ENCODE results near the gene UBAC1.

The UBAC1 gene

GRCh38 chr9:135979547-135980166, 18.5 kb upstream of the UBAC1 start:
- no peak overlapping the region for H3K4me3 ChIP-seq (replicated peaks; ENCODE audit: insufficient read depth, low read length)
- no peak for DNase-seq (ENCODE audit: low read depth in 1 of 2, low spot score in 1 of 2)
- peaks cover 12% of the 10 kb centered on the region for H3K27me3 ChIP-seq (ENCODE audit: insufficient read depth, poor library complexity, severe bottlenecking)
- H3K27ac ChIP-seq (replicated peaks) = no peak overlapping the region
- TF ChIP-seq SPI1 (IDR thresholded peaks at IDR 0.05; ENCODE audit: borderline replicate concordance, low read depth) (no peak), REST (IDR thresholded peaks at IDR 0.05; ENCODE audit: insufficient replicate concordance, low read depth) (no peak), CTCF (IDR thresholded peaks at IDR 0.05; ENCODE audit: insufficient read depth, low read length) (no peak), GABPA (IDR thresholded peaks at IDR 0.05; ENCODE audit: low read depth) (no peak), POLR2AphosphoS5 (IDR thresholded peaks at IDR 0.05; ENCODE audit: low read depth) (no peak)

GRCh38 chr9:135978642-135979546, 17.7 kb upstream of the UBAC1 start:
- no peak for DNase-seq (ENCODE audit: low read depth in 1 of 2, low spot score in 1 of 2)
- Histone ChIP-seq H3K27me3 (ENCODE audit: insufficient read depth, poor library complexity, severe bottlenecking) (peaks cover 10% of the 10 kb centered on the region), H3K27ac (replicated peaks) (no peak overlapping the region), H3K4me3 (replicated peaks; ENCODE audit: insufficient read depth, low read length) (no peak overlapping the region)
- TF ChIP-seq CTCF (IDR thresholded peaks at IDR 0.05; ENCODE audit: insufficient read depth, low read length) (no peak), POLR2AphosphoS5 (IDR thresholded peaks at IDR 0.05; ENCODE audit: low read depth) (no peak), GABPA (IDR thresholded peaks at IDR 0.05; ENCODE audit: low read depth) (no peak), REST (IDR thresholded peaks at IDR 0.05; ENCODE audit: insufficient replicate concordance, low read depth) (no peak), SPI1 (IDR thresholded peaks at IDR 0.05; ENCODE audit: borderline replicate concordance, low read depth) (no peak)

GRCh38 chr9:135976944-135977343, 15.8 kb upstream of the UBAC1 start:
- DNase-seq (ENCODE audit: low read depth in 1 of 2, low spot score in 1 of 2) = no peak
- H3K4me3 ChIP-seq (replicated peaks; ENCODE audit: insufficient read depth, low read length) = no peak overlapping the region
- TF ChIP-seq REST (IDR thresholded peaks at IDR 0.05; ENCODE audit: insufficient replicate concordance, low read depth) = no peak
- peaks cover 8% of the 10 kb centered on the region for H3K27me3 ChIP-seq (ENCODE audit: insufficient read depth, poor library complexity, severe bottlenecking)
- H3K27ac ChIP-seq (replicated peaks) = no peak overlapping the region

Data from HL-60 (cell line).